Activated naive CD8-positive, alpha-beta T cell treated with anti-CD3 and anti-CD28 coated beads for 36 hours (primary cell): ENCODE measurements around the gene MTURN. TPM values are rescaled to one million over a fixed set of nuclear protein-coding genes. Genes with fewer than 3 reads are reported as not detected.

ENCODE experiments used
- DNase-seq: peaks from one replicate; pipeline ENCODE4 v3.0.0; 2021
- H3K27ac Mint-ChIP-seq: one replicate; pipeline ENCODE4 v1.8.0; 2022; ENCODE audit warnings: mild to moderate bottlenecking, moderate library complexity, mixed read lengths
- H3K27me3 Mint-ChIP-seq: one replicate; pipeline ENCODE4 v1.8.0; 2022; ENCODE audit warnings: mild to moderate bottlenecking, mixed read lengths
- H3K36me3 Mint-ChIP-seq: one replicate; pipeline ENCODE4 v1.8.0; 2021; ENCODE audit warnings: mild to moderate bottlenecking, mixed read lengths
- H3K4me1 Mint-ChIP-seq: one replicate; pipeline ENCODE4 v1.8.0; 2021; ENCODE audit warnings: mixed read lengths
- H3K4me3 Mint-ChIP-seq: one replicate; pipeline ENCODE4 v1.8.0; 2022; ENCODE audit warnings: mild to moderate bottlenecking, moderate library complexity, mixed read lengths
- H3K9me3 Mint-ChIP-seq: one replicate; pipeline ENCODE4 v1.8.0; 2022; ENCODE audit warnings: mixed read lengths
- total RNA-seq, 2 experiments: library from RNA; stranded (reverse); gene quantifications; one replicate each; pipeline ENCODE4 v1.2.3, GENCODE V29; 2021

The MTURN gene
- total RNA-seq, 2 experiments from 2014 or later = 2.2 to 2.3 TPM

DNA sequence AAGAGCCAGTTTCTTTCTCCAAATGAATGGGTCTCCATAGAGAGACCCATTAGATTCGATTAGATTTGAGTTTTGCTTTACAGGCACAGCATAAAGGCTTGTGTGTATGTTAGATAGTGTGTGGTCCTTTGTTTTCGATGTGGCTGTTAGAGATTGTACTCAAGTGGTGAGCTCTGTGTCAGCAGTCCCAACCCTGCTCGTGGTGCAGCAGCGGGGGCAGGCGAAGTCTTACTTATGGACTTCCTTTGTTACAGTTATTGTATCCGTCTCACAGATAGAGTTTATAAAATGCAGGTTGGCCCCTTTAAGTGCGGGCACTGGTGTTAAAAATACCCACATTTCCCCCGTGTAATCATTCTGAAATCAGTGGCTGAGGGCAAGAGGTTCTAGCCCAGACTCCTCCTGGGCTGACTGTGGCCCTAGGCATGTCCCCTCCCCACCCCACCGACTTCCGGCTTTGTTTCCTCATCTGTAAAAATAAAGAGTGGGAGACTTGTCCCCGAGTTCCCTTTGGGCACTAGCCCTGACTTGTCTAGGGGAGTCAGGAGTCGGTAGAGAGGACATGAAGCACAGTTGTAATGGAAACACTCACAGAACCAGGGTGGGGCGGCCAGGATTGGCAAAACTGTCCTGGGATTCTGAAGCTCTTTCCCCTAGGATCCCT, 28.6 kb downstream of the MTURN start:
- Mint-ChIP-seq H3K4me3 (peak overlapping the region; percentile 37), H3K36me3 (no peaks in the 10 kb centered on the region), H3K27ac (peak overlapping the region; percentile 49), H3K27me3 (no peaks in the 10 kb centered on the region), H3K9me3 (no peaks in the 10 kb centered on the region), H3K4me1 (peaks cover 42% of the 10 kb centered on the region)
- peak; percentile 8 for DNase-seq

DNA sequence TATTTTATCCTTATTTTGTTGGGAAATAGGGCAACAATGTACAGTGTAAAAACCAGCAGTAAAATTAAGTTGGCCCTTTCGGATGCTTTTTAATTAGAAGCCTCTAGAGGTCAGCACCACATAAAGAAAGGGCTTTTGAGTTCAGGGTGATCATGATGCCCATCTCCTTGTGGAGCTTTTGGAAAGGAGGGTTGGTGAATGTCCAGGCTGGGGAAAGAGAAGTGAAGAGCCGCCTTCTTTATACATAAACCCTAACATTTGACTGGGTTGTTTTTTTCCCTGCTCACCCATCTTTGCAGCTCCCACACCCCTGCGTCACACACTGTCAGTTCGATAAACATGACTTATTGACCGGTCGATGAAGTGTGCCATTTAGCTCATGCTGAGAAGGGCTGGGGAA, 29.8 kb downstream of the MTURN start:
- Mint-ChIP-seq H3K36me3 (no peaks in the 10 kb centered on the region), H3K4me1 (peaks cover 32% of the 10 kb centered on the region), H3K27me3 (no peaks in the 10 kb centered on the region), H3K4me3 (no peak overlapping the region), H3K9me3 (no peaks in the 10 kb centered on the region), H3K27ac (no peak overlapping the region)
- DNase-seq = no peak

DNA sequence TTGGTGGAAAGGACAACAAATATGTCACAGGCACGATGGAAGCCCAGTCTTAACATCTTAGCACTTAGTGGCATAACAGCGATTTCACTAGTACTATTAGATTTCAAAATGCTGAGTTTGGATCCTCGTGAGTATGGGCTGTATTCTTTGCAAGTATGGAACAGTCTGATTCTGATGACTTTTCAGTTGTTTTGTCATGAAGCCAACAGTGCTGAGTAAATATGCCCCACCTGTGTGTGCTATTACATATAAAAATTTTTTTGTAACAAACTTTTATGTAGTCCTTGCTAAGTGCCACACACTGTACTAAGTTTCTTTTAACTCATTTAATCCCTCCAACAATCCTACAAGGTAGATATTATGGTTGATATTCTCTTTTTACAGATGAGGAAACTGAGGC, 30.8 kb downstream of the MTURN start:
- Mint-ChIP-seq H3K9me3 (no peaks in the 10 kb centered on the region), H3K4me1 (peaks cover 22% of the 10 kb centered on the region), H3K27me3 (no peaks in the 10 kb centered on the region), H3K36me3 (no peaks in the 10 kb centered on the region), H3K27ac (no peak overlapping the region), H3K4me3 (no peak overlapping the region)
- no peak for DNase-seq

DNA sequence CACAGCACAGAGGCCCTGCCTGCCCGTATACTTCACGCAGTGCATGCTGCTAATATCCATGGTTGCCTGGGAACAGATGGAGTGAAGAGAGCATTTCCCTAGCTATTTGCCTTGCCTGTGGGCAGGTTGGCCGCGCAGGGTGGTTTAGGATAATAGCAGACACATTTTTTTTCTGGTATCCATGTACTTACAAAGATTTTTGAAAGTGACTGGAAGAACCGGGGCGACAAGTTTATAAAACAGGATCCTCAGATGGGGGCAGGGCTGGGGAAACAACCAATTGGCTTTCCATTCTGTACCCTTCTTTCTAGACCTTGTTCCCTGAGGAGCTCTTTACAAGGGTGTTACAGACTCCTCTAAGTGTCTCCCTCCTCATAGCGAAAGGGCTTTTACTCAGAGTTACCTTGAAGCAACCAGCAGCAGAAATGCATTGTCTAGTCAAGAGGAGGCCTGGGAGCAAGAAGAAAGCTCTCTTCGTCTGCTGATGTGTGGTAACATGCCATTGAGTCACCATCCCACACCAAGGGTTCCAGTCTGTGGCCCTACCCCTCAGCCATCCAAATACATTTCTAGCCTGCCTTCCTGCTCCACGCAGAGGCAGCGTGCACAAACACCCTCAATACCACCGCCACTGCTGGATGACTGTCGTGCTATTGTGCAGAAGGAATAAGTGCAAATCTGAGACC, 31.5 kb downstream of the MTURN start:
- H3K27me3 Mint-ChIP-seq = no peaks in the 10 kb centered on the region
- no peak for DNase-seq
- no peaks in the 10 kb centered on the region for H3K36me3 Mint-ChIP-seq
- H3K4me1 Mint-ChIP-seq = peaks cover 22% of the 10 kb centered on the region
- H3K4me3 Mint-ChIP-seq = no peak overlapping the region
- H3K27ac Mint-ChIP-seq = no peak overlapping the region
- H3K9me3 Mint-ChIP-seq = no peaks in the 10 kb centered on the region

DNA sequence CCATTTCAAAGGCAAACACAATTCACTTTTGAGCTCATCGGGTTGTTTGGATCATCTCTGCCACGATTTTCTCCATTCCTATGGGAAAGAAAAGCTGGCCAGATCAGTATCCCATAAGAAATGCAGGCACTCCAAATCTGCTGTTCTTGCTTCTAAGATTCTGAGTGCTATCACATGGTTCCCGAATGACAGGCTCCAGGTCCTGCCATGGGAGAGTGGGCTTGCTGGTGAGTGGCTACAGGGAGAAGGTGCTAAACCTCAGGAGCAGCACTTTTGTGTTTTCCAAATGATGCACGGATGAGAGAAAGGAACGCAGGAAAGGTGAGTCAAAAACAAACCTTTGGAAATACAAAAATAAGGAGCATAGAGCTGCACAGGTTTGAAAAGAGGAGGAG, 32.1 kb downstream of the MTURN start:
- H3K27ac Mint-ChIP-seq = no peak overlapping the region
- H3K4me1 Mint-ChIP-seq = peaks cover 22% of the 10 kb centered on the region
- no peaks in the 10 kb centered on the region for H3K27me3 Mint-ChIP-seq
- no peaks in the 10 kb centered on the region for H3K36me3 Mint-ChIP-seq
- no peak overlapping the region for H3K4me3 Mint-ChIP-seq
- no peaks in the 10 kb centered on the region for H3K9me3 Mint-ChIP-seq
- DNase-seq = no peak

DNA sequence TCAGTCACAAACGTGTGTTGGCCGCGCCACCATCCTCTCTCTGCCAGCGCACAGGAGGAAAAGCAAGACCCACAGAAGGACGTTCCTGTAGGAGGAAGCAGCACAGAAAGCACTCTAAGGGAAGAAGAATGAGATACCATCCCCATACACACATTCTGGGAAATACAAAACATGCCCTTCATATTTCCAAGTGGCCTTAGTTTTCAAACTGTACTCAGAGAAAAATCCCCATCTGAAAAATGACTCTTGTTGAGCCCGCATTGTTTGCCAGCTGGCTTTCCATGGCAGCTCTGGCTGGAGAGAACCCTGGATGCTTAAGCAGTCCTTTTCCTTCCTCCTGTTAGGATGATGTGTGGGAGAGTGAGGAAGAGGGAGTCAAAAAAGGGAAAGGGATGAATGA, 33.1 kb downstream of the MTURN start:
- Mint-ChIP-seq H3K27ac (no peak overlapping the region), H3K27me3 (no peaks in the 10 kb centered on the region), H3K36me3 (no peaks in the 10 kb centered on the region), H3K4me3 (no peak overlapping the region), H3K9me3 (no peaks in the 10 kb centered on the region), H3K4me1 (peaks cover 13% of the 10 kb centered on the region)
- no peak for DNase-seq

DNA sequence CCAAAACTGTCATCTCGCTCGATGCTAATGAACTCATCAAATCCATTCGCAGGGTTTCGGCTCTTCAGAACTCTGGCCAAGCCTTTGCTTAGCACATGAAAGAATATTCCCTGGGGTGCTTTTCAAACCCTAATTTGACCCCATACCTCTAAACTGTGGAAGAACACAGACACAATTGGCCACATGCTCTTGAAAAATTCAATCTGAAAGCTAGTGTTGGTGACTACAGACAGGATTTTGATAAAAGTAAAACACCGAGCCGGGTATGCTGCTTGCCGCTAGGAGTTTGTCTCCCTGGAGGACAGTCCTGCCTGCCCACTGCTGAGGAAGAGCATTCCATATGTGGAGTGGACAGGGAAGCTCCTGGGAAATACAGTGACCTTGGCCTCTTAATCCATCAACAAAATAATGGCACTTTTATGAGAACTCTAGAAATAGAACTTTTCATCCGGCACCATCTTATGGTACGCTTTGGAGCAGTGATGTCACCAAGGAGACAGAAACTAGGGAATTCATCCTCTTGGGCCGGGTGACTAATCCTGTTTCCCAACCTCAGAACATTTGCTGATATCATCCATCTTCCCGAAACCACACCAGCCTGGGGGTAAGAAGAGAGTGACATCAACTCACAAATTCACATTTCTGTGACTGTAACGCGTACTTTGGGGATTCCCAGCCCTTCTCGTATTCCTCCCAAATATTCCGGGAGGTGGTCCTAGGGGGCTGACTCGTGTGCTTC, 34.2 kb downstream of the MTURN start:
- DNase-seq = no peak
- Mint-ChIP-seq H3K4me3 (no peak overlapping the region), H3K4me1 (peaks cover 3% of the 10 kb centered on the region), H3K27me3 (no peaks in the 10 kb centered on the region), H3K27ac (no peak overlapping the region), H3K36me3 (no peaks in the 10 kb centered on the region), H3K9me3 (no peaks in the 10 kb centered on the region)

DNA sequence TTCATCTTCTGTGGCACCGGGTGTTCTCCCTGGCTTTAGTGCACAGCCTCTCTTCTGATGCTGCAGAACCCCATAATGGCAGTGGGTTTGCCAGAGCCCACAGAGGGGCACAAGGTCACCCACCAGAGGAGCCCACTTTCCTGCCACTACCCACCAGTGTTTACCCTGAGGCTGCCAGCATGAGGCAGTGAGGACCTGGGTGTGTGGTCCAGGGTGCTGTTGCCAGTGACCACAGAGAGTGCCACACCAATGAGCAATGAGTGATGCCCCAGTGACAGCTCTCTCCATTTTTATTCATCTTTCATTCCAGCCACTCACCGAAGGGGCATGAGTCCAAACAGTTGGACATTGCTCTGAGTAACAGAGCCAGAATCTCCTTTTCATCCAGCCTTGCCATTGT, 34.8 kb downstream of the MTURN start:
- no peaks in the 10 kb centered on the region for H3K9me3 Mint-ChIP-seq
- no peaks in the 10 kb centered on the region for H3K27me3 Mint-ChIP-seq
- no peak overlapping the region for H3K4me3 Mint-ChIP-seq
- peaks cover under 1% of the 10 kb centered on the region for H3K4me1 Mint-ChIP-seq
- DNase-seq = no peak
- H3K27ac Mint-ChIP-seq = no peak overlapping the region
- H3K36me3 Mint-ChIP-seq = no peaks in the 10 kb centered on the region

GRCh38 chr7:30170476-30171205, 35.9 kb downstream of the MTURN start:
- H3K27ac Mint-ChIP-seq = no peak overlapping the region
- no peaks in the 10 kb centered on the region for H3K4me1 Mint-ChIP-seq

DNA sequence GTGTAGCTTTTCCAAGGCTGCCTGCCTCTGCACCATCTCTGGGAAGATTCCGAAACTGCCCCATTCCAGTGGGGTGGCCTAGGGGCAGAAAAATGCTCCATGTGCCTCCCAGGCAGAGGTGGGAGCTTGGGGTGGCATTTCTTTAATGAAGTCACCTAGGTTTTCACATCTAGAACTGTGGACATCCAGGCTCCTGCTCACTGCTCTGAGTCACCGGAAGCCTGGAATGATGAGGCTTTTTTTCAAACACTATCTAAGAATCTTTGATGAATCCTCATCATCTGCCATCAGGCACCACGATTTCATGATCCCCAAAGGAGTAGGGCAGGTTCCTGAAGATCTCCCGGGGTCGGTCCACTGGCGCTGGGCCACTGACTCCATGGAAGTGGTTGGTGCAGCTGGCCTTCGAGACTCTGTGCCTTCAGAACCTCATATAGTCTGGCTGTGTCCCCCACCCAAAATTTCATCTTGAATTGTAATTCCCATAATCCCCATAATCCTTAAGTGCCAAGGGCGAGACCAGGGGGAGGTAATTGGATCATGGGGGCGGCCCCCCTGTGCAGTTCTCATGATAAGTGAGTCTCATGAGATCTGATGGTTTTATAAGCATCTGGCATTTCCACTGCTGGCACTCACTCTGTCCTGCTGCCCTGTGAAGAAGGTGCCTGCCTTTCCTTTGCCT, 37.1 kb downstream of the MTURN start:
- DNase-seq = no peak
- no peak overlapping the region for H3K4me3 Mint-ChIP-seq
- H3K9me3 Mint-ChIP-seq = no peaks in the 10 kb centered on the region
- no peaks in the 10 kb centered on the region for H3K4me1 Mint-ChIP-seq
- no peak overlapping the region for H3K27ac Mint-ChIP-seq
- no peaks in the 10 kb centered on the region for H3K36me3 Mint-ChIP-seq
- H3K27me3 Mint-ChIP-seq = no peaks in the 10 kb centered on the region

More at GRCh38 chr7:30170476-30171205, 35.9 kb downstream of the MTURN start:
- H3K27me3 Mint-ChIP-seq = no peaks in the 10 kb centered on the region
- no peak for DNase-seq
- no peaks in the 10 kb centered on the region for H3K36me3 Mint-ChIP-seq
- no peaks in the 10 kb centered on the region for H3K9me3 Mint-ChIP-seq
- no peak overlapping the region for H3K4me3 Mint-ChIP-seq

GRCh38 chr7:30172451-30172850, 37.7 kb downstream of the MTURN start:
- H3K4me1 Mint-ChIP-seq = no peaks in the 10 kb centered on the region
- H3K27me3 Mint-ChIP-seq = no peaks in the 10 kb centered on the region
- no peak overlapping the region for H3K27ac Mint-ChIP-seq
- no peaks in the 10 kb centered on the region for H3K9me3 Mint-ChIP-seq
- DNase-seq = no peak
- no peaks in the 10 kb centered on the region for H3K36me3 Mint-ChIP-seq
- no peak overlapping the region for H3K4me3 Mint-ChIP-seq

- Mint-ChIP-seq H3K4me1 (no peaks in the 10 kb centered on the region), H3K27me3 (no peaks in the 10 kb centered on the region), H3K27ac (no peak overlapping the region), H3K4me3 (no peak overlapping the region), H3K36me3 (no peaks in the 10 kb centered on the region), H3K9me3 (no peaks in the 10 kb centered on the region)
- DNase-seq = no peak
Observed at GRCh38 chr7:30173058-30173897, 38.5 kb downstream of the MTURN start.

GRCh38 chr7:30175180-30175579, 40.4 kb downstream of the MTURN start:
- Mint-ChIP-seq H3K4me1 (peaks cover 6% of the 10 kb centered on the region), H3K9me3 (no peaks in the 10 kb centered on the region), H3K4me3 (no peak overlapping the region), H3K36me3 (no peaks in the 10 kb centered on the region), H3K27me3 (no peaks in the 10 kb centered on the region), H3K27ac (no peak overlapping the region)
- no peak for DNase-seq

GRCh38 chr7:30175636-30176147, 40.9 kb downstream of the MTURN start:
- H3K4me1 Mint-ChIP-seq = peaks cover 6% of the 10 kb centered on the region
- no peak for DNase-seq
- H3K9me3 Mint-ChIP-seq = no peaks in the 10 kb centered on the region
- no peaks in the 10 kb centered on the region for H3K36me3 Mint-ChIP-seq
- no peak overlapping the region for H3K4me3 Mint-ChIP-seq
- no peak overlapping the region for H3K27ac Mint-ChIP-seq
- H3K27me3 Mint-ChIP-seq = no peaks in the 10 kb centered on the region
